ENCODE data around the gene KIRREL3.

KIRREL3 gene

DNA sequence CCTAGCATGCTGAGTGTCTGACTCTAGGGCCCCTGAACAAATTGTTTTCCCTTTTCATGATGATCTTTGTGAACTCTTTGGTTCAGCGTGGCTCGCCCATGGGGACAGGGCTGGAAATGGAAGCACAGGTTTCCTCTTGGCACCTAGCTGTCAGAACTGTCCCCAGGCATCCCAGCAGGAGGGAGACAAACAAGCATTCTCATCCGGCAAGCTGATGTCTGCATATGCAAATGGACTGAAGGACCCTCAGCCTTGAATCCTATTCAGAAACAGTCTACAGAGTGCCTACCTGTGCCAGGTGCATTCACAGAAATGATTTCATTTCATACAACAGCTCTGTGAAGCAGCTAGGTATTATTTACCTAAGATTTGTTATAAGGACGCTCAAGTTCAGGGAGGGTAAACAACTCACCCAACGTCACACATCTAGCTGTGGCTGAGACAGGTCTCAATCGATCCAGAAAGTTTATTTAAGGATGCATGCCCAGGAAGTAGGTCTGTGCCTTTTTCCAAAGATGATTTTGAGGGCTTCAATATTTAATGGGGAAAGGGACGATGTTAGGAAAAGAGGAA lies 176.4 kb downstream of the KIRREL3 start:
- TF ChIP-seq CTCF (IDR thresholded peaks at IDR 0.05; ENCODE audit: insufficient read depth, low read length, missing control alignments), result no peak
- ChIA-PET POLR2A (no interaction called here), CTCF (interaction anchor here (1.2 to 1.4 kb wide), 4 partner anchors 9 to 146 kb away, joined by 3 to 4 read pairs (median 4); no protein-coding TSS in a partner anchor)
- no peak overlapping the region for H3K4me3 ChIP-seq (ENCODE audit: low read depth, low read length)
- no peak for DNase-seq (ENCODE audit: low read depth, low spot score)

GRCh38 chr11:126823274-126823673 lies 177.3 kb downstream of the KIRREL3 start:
- POLR2A ChIA-PET, result no interaction called here
- no peak overlapping the region for H3K4me3 ChIP-seq (ENCODE audit: low read depth, low read length)
- no peak for TF ChIP-seq CTCF (IDR thresholded peaks at IDR 0.05; ENCODE audit: insufficient read depth, low read length, missing control alignments)
- DNase-seq (ENCODE audit: low read depth, low spot score), result no peak
- CTCF ChIA-PET, result interaction anchor here (1.1 to 1.4 kb wide), 6 partner anchors 8 to 167 kb away, joined by 3 to 4 read pairs (median 4); no protein-coding TSS in a partner anchor

DNA sequence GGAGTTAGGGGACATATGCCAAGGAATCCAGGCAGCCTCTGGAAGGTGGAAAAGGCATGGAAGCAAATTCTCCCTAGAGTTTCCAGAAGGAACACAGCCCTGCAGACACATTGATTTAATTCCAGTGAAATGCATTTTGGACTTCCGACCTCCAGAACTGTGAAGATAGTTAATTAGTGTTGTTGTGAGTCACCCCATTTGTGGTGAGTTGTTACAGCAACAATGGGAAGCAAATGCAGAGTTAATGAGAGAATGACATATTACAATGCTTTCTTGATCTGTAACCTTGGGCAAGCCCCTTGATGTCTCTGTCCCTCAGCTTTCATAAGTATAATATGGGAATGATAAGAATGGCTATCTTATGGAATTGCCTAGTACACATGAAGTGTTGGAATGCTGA lies 178.7 kb downstream of the KIRREL3 start:
- H3K4me3 ChIP-seq (ENCODE audit: low read depth, low read length), result no peak overlapping the region
- TF ChIP-seq CTCF (IDR thresholded peaks at IDR 0.05; ENCODE audit: insufficient read depth, low read length, missing control alignments), result no peak
- no peak for DNase-seq (ENCODE audit: low read depth, low spot score)
- POLR2A ChIA-PET, result no interaction called here
- CTCF ChIA-PET, result interaction anchor here (1.4 to 3.2 kb wide), 2 partner anchors 168 to 215 kb away, joined by 6 to 9 read pairs; no protein-coding TSS in a partner anchor

DNA sequence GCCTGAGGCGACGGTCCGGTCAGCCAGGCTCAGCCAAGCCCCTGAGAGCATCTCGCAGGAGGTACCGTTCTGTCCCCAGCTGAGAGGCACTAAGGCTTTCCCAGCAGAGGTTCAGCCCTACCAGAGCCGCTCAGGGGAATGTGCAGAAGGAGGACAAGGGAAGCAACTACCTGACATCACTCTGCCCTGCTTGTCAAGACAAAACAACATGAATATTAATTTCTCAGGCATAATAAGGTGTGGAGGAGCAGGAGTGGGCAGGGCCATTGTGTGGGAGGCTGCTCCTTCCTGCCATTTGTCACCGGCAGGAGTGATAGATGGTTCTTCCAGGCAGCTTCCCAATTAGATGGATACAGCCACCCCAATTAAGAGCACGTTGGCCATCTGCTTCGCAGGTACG lies 181.4 kb downstream of the KIRREL3 start:
- TF ChIP-seq CTCF (IDR thresholded peaks at IDR 0.05; ENCODE audit: insufficient read depth, low read length, missing control alignments), result no peak
- no peak overlapping the region for H3K4me3 ChIP-seq (ENCODE audit: low read depth, low read length)
- no peak for DNase-seq (ENCODE audit: low read depth, low spot score)
- ChIA-PET CTCF (interaction anchor here (0.7 to 3.2 kb wide), 6 partner anchors 10 to 212 kb away, joined by 3 to 9 read pairs (median 4); no protein-coding TSS in a partner anchor), POLR2A (no interaction called here)

- CTCF ChIA-PET, result interaction anchor here (0.8 to 1.5 kb wide), 5 partner anchors 9 to 211 kb away, joined by 3 to 7 read pairs (median 6); no protein-coding TSS in a partner anchor
- POLR2A ChIA-PET, result no interaction called here
- DNase-seq (ENCODE audit: low read depth, low spot score), result no peak
- no peak for TF ChIP-seq CTCF (IDR thresholded peaks at IDR 0.05; ENCODE audit: insufficient read depth, low read length, missing control alignments)
- H3K4me3 ChIP-seq (ENCODE audit: low read depth, low read length), result no peak overlapping the region
These were observed 182.8 kb downstream of the KIRREL3 start for GRCh38 chr11:126817523-126818450.

GRCh38 chr11:126817096-126817495 lies 183.5 kb downstream of the KIRREL3 start:
- DNase-seq (ENCODE audit: low read depth, low spot score), result no peak
- TF ChIP-seq CTCF (IDR thresholded peaks at IDR 0.05; ENCODE audit: insufficient read depth, low read length, missing control alignments), result no peak
- ChIA-PET CTCF (interaction anchor here (0.8 to 1.3 kb wide), 3 partner anchors 9 to 210 kb away, joined by 3 to 6 read pairs (median 6); no protein-coding TSS in a partner anchor), POLR2A (no interaction called here)
- no peak overlapping the region for H3K4me3 ChIP-seq (ENCODE audit: low read depth, low read length)
